Measurements from ENCODE around the gene BPIFB1.

BPIFB1 gene, protein sequence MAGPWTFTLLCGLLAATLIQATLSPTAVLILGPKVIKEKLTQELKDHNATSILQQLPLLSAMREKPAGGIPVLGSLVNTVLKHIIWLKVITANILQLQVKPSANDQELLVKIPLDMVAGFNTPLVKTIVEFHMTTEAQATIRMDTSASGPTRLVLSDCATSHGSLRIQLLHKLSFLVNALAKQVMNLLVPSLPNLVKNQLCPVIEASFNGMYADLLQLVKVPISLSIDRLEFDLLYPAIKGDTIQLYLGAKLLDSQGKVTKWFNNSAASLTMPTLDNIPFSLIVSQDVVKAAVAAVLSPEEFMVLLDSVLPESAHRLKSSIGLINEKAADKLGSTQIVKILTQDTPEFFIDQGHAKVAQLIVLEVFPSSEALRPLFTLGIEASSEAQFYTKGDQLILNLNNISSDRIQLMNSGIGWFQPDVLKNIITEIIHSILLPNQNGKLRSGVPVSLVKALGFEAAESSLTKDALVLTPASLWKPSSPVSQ

DNA sequence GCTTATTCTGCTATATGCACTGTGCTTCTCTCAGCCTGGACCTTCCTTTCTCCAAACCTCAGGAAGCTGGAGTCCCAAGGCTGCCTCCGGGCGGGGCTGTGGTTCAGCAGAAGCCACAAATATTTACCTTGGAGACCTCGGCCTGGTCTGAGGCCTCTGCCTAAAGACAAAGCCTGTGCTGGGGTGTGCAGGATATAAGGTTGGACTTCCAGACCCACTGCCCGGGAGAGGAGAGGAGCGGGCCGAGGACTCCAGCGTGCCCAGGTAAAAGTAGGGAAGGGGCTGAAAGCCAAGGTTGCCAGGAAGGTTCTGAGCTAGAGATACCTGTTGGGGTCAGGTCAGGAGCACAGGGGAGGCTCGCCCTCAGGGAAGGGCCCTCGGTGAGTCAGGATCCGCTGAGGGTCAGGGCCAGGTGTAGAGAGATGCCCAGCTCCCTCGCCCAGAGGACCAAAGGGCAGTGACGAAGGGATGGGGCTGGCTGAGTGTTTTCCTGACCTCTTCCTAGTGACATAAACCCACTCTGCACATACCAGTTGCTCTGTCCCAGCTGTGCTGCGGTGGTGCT is at the start of gene BPIFB1:
TSS of gene BPIFB1 (plus strand) at position 224 of the 565 bp plus-strand sequence. CDS start 2,860 bp downstream, outside the sequence.
- Histone ChIP-seq H3K4me1 (ENCODE audit: control insufficient read depth, insufficient read depth, low read length) (no peaks in the 10 kb centered on the region), H3K27ac (ENCODE audit: low read length) (no peak within 1 kb of the TSS), H3K27me3 (ENCODE audit: control insufficient read depth in 1 of 2, insufficient read depth in 2 of 2, low read length in 2 of 2) (peaks cover 11 to 23% of the 10 kb centered on the region in 2 donors)

DNA sequence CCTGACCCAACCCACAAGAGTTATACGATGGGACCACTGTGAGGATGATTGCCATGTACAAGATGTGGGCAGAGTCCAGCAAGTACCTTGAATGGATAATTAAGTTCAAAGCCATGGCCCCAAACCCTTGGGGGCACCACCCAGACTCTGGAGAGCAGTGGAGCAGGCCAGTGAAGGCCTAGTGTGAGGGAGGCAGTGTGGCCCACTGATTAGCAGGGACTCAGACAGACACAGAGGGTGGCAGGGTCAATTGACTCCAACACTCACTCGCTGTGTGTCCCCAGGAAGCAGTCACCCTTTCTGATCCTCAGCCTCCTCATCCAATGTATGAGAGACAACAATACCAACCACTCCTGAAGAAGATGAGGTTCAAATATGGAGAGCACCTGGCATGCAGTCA is 49.0 kb upstream of the BPIFB1 start:
- H3K9me3 ChIP-seq (ENCODE audit: control insufficient read depth in 2 of 2, low read length in 2 of 2): no peaks in the 10 kb centered on the region
- H3K27ac ChIP-seq (ENCODE audit: low read length): no peak overlapping the region
- H3K4me1 ChIP-seq (ENCODE audit: control insufficient read depth, insufficient read depth, low read length): no peaks in the 10 kb centered on the region
- no peak overlapping the region for H3K9ac ChIP-seq (ENCODE audit: low read length in 2 of 2)
- H3K4me3 ChIP-seq (ENCODE audit: low read length in 2 of 2): no peak overlapping the region
- H3K27me3 ChIP-seq (ENCODE audit: control insufficient read depth in 1 of 2, insufficient read depth in 2 of 2, low read length in 2 of 2): peaks cover 3 to 20% of the 10 kb centered on the region in 2 donors
- H3K36me3 ChIP-seq (ENCODE audit: control insufficient read depth in 2 of 2, insufficient read depth in 2 of 2, low read length in 2 of 2): no peaks in the 10 kb centered on the region

More for the DNA sequence above, at the start of gene BPIFB1:
- H3K9ac ChIP-seq (ENCODE audit: low read length in 2 of 2): no peak within 1 kb of the TSS
- H3K36me3 ChIP-seq (ENCODE audit: control insufficient read depth in 2 of 2, insufficient read depth in 2 of 2, low read length in 2 of 2): no peaks in the 10 kb centered on the region
- H3K9me3 ChIP-seq (ENCODE audit: control insufficient read depth in 2 of 2, low read length in 2 of 2): no peaks in the 10 kb centered on the region
- no peak within 1 kb of the TSS for H3K4me3 ChIP-seq (ENCODE audit: low read length in 2 of 2)

DNA sequence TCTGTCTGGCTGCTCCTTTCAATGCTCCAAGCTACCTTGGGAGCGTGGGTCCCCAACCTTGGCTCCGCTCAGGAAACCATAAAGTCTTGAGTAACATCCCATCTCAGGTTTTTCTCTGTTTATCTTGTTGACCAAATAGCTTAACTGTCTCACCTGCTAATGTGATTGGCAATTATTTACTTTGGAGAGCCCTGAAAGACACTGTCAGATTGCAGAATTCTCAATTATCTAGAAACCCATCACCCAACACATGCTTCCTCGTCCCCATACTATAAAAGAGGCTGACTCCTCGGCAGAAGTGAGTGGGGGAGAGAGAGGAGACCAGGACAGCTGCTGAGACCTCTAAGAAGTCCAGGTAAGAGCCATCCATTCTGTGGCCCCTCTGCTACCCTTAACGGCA is 47.3 kb upstream of the BPIFB1 start, which contains the start of gene BPIFA1:
TSS of gene BPIFA1 (plus strand) at position 301 of the 400 bp plus-strand sequence. CDS start 1,716 bp downstream, outside the sequence.
- H3K27ac ChIP-seq (ENCODE audit: low read length): no peak within 1 kb of the TSS
- H3K9me3 ChIP-seq (ENCODE audit: control insufficient read depth in 2 of 2, low read length in 2 of 2): no peaks in the 10 kb centered on the region
- H3K4me3 ChIP-seq (ENCODE audit: low read length in 2 of 2): no peak within 1 kb of the TSS
- no peaks in the 10 kb centered on the region for H3K4me1 ChIP-seq (ENCODE audit: control insufficient read depth, insufficient read depth, low read length)
- H3K9ac ChIP-seq (ENCODE audit: low read length in 2 of 2): no peak within 1 kb of the TSS
- H3K27me3 ChIP-seq (ENCODE audit: control insufficient read depth in 1 of 2, insufficient read depth in 2 of 2, low read length in 2 of 2): peaks cover 3 to 17% of the 10 kb centered on the region in 2 donors
- no peaks in the 10 kb centered on the region for H3K36me3 ChIP-seq (ENCODE audit: control insufficient read depth in 2 of 2, insufficient read depth in 2 of 2, low read length in 2 of 2)

DNA sequence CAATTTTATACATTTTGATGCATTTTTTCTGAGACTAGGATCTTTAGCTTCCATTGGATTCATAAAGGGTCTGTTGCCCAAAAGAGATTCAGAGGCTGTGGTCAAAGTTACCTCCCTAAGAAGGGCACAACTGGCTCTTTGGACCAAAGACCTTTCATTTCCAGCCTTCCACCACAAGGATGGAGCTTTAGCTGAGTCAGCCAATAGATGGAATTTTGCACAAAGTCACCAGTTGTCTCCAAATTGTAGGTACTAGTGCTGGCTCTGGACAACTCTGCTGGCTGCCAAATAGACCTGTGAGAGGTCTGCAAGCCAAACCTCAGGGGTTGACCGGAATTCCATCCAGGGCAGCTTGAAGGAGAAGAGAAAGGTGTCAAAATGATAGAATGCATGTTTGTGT is 46.7 kb upstream of the BPIFB1 start:
- Histone ChIP-seq H3K9ac (ENCODE audit: low read length in 2 of 2) (no peak overlapping the region), H3K4me3 (ENCODE audit: low read length in 2 of 2) (no peak overlapping the region), H3K36me3 (ENCODE audit: control insufficient read depth in 2 of 2, insufficient read depth in 2 of 2, low read length in 2 of 2) (no peaks in the 10 kb centered on the region), H3K27ac (ENCODE audit: low read length) (no peak overlapping the region), H3K27me3 (ENCODE audit: control insufficient read depth in 1 of 2, insufficient read depth in 2 of 2, low read length in 2 of 2) (peaks cover 3 to 19% of the 10 kb centered on the region in 2 donors), H3K9me3 (ENCODE audit: control insufficient read depth in 2 of 2, low read length in 2 of 2) (no peaks in the 10 kb centered on the region), H3K4me1 (ENCODE audit: control insufficient read depth, insufficient read depth, low read length) (no peaks in the 10 kb centered on the region)

DNA sequence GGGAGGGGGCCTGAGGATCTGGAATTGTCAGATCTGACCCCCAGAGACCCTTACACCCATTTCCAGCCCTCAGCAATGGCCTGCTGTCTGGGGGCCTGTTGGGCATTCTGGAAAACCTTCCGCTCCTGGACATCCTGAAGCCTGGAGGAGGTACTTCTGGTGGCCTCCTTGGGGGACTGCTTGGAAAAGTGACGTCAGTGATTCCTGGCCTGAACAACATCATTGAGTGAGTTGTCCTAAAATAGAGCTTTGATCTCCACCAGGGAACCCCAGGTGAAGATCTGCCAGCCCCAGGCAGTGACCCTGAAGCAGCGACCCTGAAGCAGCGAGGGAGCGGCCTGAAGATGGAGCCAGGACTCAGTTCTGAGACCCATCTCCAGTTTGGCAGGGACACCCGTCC is 45.0 kb upstream of the BPIFB1 start:
- Histone ChIP-seq H3K27me3 (ENCODE audit: control insufficient read depth in 1 of 2, insufficient read depth in 2 of 2, low read length in 2 of 2) (peaks cover 3 to 19% of the 10 kb centered on the region in 2 donors), H3K4me1 (ENCODE audit: control insufficient read depth, insufficient read depth, low read length) (no peaks in the 10 kb centered on the region), H3K27ac (ENCODE audit: low read length) (no peak overlapping the region), H3K9ac (ENCODE audit: low read length in 2 of 2) (no peak overlapping the region), H3K9me3 (ENCODE audit: control insufficient read depth in 2 of 2, low read length in 2 of 2) (no peaks in the 10 kb centered on the region), H3K4me3 (ENCODE audit: low read length in 2 of 2) (no peak overlapping the region), H3K36me3 (ENCODE audit: control insufficient read depth in 2 of 2, insufficient read depth in 2 of 2, low read length in 2 of 2) (no peaks in the 10 kb centered on the region)

DNA sequence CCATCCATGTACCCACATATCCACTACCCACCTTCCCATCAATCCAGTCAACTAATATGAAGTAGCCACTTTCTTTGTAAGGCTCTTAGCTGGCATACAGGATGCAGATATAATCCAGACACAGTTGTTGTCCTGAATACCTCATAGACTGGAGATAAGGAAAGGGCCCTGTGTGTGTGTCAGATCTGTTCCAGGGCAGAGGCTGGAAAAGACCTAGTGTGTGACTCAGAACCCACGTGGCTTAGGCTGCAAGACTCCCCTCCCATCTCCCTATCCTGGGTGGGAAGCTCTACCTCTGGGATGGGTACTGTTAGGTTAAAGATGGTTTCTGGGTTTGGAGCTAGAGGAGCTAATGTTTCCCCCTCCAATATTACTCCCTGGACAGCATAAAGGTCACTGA is 43.6 kb upstream of the BPIFB1 start:
- Histone ChIP-seq H3K36me3 (ENCODE audit: control insufficient read depth in 2 of 2, insufficient read depth in 2 of 2, low read length in 2 of 2) (no peaks in the 10 kb centered on the region), H3K9ac (ENCODE audit: low read length in 2 of 2) (no peak overlapping the region), H3K27ac (ENCODE audit: low read length) (no peak overlapping the region), H3K4me3 (ENCODE audit: low read length in 2 of 2) (no peak overlapping the region), H3K9me3 (ENCODE audit: control insufficient read depth in 2 of 2, low read length in 2 of 2) (no peaks in the 10 kb centered on the region), H3K4me1 (ENCODE audit: control insufficient read depth, insufficient read depth, low read length) (no peaks in the 10 kb centered on the region), H3K27me3 (ENCODE audit: control insufficient read depth in 1 of 2, insufficient read depth in 2 of 2, low read length in 2 of 2) (peaks cover 0 to 15% of the 10 kb centered on the region in 2 donors)

DNA sequence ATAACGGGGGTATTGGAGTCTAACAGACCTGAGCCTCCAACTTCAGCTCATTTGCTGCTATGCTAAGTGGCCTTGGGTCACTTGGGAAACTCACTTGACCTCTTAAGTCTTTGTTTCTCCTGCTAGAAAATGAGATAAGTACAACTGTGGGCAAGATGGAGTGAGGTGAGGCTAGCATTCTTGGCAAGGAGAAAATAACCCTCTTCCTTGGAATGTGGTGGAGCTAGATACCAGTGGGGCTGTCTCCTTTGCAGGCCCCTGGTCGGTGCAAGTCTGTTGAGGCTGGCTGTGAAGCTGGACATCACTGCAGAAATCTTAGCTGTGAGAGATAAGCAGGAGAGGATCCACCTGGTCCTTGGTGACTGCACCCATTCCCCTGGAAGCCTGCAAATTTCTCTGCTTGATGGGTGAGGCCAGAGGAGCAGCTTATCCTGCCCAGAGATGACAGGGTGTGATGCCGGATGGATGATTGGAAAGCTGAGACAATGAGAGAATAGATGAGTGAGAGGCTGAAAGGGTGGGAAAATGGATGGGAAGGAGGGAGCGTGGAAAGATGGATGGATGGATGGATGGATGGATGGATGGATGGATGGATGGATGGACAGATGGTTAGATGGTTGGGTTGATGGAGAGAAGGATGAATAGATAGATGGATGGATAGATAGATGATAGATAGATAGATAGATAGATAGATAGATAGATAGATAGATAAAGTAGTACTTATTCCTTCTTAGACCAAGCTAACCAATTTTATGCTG is 42.9 kb upstream of the BPIFB1 start:
- Histone ChIP-seq H3K36me3 (ENCODE audit: control insufficient read depth in 2 of 2, insufficient read depth in 2 of 2, low read length in 2 of 2) (no peaks in the 10 kb centered on the region), H3K4me3 (ENCODE audit: low read length in 2 of 2) (no peak overlapping the region), H3K4me1 (ENCODE audit: control insufficient read depth, insufficient read depth, low read length) (no peaks in the 10 kb centered on the region), H3K9me3 (ENCODE audit: control insufficient read depth in 2 of 2, low read length in 2 of 2) (no peaks in the 10 kb centered on the region), H3K9ac (ENCODE audit: low read length in 2 of 2) (no peak overlapping the region), H3K27ac (ENCODE audit: low read length) (no peak overlapping the region), H3K27me3 (ENCODE audit: control insufficient read depth in 1 of 2, insufficient read depth in 2 of 2, low read length in 2 of 2) (peaks cover 0 to 15% of the 10 kb centered on the region in 2 donors)

DNA sequence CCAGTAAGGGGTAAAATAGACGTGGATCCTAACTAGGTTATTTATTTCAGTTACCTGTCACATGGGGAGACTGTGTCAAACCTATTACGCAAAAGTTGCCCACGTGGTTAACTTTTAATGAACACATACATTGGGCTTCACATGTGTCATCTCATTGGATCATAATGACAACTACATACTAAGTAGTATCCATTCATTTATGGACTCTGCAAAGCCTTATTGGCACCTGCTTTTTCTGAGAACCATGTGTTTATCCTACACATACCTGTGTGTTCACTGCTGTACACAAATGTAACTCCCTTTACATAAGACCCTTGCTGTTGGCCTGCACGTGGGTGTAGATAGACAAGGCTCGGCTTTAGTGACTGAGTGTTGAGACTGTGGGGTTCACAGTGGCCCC is 42.1 kb upstream of the BPIFB1 start:
- H3K9ac ChIP-seq (ENCODE audit: low read length in 2 of 2): no peak overlapping the region
- no peak overlapping the region for H3K4me3 ChIP-seq (ENCODE audit: low read length in 2 of 2)
- H3K9me3 ChIP-seq (ENCODE audit: control insufficient read depth in 2 of 2, low read length in 2 of 2): no peaks in the 10 kb centered on the region
- H3K4me1 ChIP-seq (ENCODE audit: control insufficient read depth, insufficient read depth, low read length): no peaks in the 10 kb centered on the region
- H3K27ac ChIP-seq (ENCODE audit: low read length): no peak overlapping the region
- no peaks in the 10 kb centered on the region for H3K36me3 ChIP-seq (ENCODE audit: control insufficient read depth in 2 of 2, insufficient read depth in 2 of 2, low read length in 2 of 2)
- peaks cover 0 to 8% of the 10 kb centered on the region in 2 donors for H3K27me3 ChIP-seq (ENCODE audit: control insufficient read depth in 1 of 2, insufficient read depth in 2 of 2, low read length in 2 of 2)

DNA sequence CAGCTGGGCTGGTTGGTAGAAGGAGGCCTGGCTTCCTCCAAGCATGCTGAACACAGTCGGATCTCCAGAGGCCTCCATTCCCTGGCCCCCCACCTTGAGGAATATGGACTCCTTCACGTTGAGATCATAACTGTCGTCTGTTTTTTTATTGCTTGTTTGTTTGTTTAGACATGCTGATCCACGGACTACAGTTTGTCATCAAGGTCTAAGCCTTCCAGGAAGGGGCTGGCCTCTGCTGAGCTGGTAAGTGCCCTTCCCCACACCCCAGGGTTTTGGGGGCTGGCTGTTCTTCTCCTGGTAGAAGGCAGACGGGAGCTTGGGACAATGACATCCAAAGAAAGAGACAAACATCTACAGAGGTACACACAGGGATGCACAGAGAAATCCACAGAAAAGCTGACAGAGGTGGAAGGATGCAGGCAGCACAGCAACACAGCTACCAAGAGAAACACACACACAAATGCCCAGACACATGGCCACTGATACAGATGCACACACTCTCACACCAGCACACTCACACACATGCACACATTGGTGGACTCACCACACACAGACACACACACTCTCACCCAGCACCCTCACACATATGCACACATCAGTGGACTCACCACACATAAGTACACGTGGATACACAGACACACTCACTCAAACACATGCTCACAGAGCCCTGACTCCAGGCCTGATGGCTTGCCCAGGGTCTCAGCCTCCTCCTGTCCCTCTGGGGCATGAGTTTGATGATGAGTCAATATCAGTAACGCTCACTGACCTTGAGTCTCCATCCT is 40.5 kb upstream of the BPIFB1 start:
- Histone ChIP-seq H3K9me3 (ENCODE audit: control insufficient read depth in 2 of 2, low read length in 2 of 2) (no peaks in the 10 kb centered on the region), H3K27me3 (ENCODE audit: control insufficient read depth in 1 of 2, insufficient read depth in 2 of 2, low read length in 2 of 2) (peaks cover 0 to 3% of the 10 kb centered on the region in 2 donors), H3K4me1 (ENCODE audit: control insufficient read depth, insufficient read depth, low read length) (no peaks in the 10 kb centered on the region), H3K4me3 (ENCODE audit: low read length in 2 of 2) (no peak overlapping the region), H3K36me3 (ENCODE audit: control insufficient read depth in 2 of 2, insufficient read depth in 2 of 2, low read length in 2 of 2) (no peaks in the 10 kb centered on the region), H3K9ac (ENCODE audit: low read length in 2 of 2) (no peak overlapping the region), H3K27ac (ENCODE audit: low read length) (no peak overlapping the region)

DNA sequence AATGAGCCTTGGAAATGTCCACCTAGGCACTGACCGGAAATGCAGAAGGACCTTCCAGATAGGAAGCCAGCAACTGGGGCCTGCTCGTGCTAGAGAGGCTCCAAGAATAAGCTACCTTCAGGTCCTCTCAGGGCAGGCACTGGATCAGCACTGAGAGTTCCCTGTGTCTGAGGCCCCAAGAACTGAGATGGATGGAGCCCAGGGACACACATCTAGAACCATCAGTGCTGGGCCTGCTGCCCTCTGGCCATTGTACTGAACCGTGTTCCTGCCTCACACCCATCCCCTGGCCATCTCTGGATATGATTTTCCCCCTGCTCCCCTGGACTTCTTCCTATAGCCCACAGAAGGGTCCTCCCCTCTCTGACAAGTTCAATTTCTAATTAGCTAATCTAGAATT is 36.9 kb upstream of the BPIFB1 start:
- H3K27me3 ChIP-seq (ENCODE audit: control insufficient read depth in 1 of 2, insufficient read depth in 2 of 2, low read length in 2 of 2): no peaks in the 10 kb centered on the region
- no peak overlapping the region for H3K27ac ChIP-seq (ENCODE audit: low read length)
- H3K4me3 ChIP-seq (ENCODE audit: low read length in 2 of 2): no peak overlapping the region
- H3K4me1 ChIP-seq (ENCODE audit: control insufficient read depth, insufficient read depth, low read length): no peaks in the 10 kb centered on the region
- no peaks in the 10 kb centered on the region for H3K36me3 ChIP-seq (ENCODE audit: control insufficient read depth in 2 of 2, insufficient read depth in 2 of 2, low read length in 2 of 2)
- no peak overlapping the region for H3K9ac ChIP-seq (ENCODE audit: low read length in 2 of 2)
- no peaks in the 10 kb centered on the region for H3K9me3 ChIP-seq (ENCODE audit: control insufficient read depth in 2 of 2, low read length in 2 of 2)

All from stomach smooth muscle (tissue), 2 donors.